Calu3 (cell line): ENCODE data around the gene WAC. TPM values are rescaled to one million over a fixed set of nuclear protein-coding genes. Genes with fewer than 3 reads are reported as not detected.

Experiments
- BruUV-seq: library from RNA; stranded (reverse); fragments of 400-500 nt; replicated peaks from 2 replicates; lab custom pipeline; 2021; lab: Mats Ljungman, UMichigan
- CTCF ChIA-PET: fragments of 300-600 bp; sonication (Branson Sonifier 250); formaldehyde crosslinking; loops from one replicate; lab custom pipeline; 2022; ENCODE audit warnings: antibody characterized with exemption; lab: Charles Lee
- DNase-seq: peaks from one replicate; pipeline ENCODE4 v3.0.0; 2022
- H3K27ac Mint-ChIP-seq: one replicate; pipeline ENCODE4 v1.8.0; 2022; ENCODE audit warnings: mixed read lengths; ENCODE audit not compliant: unreplicated experiment
- H3K27me3 Mint-ChIP-seq: one replicate; pipeline ENCODE4 v1.8.0; 2022; ENCODE audit warnings: mixed read lengths; ENCODE audit not compliant: unreplicated experiment
- H3K36me3 Mint-ChIP-seq: one replicate; pipeline ENCODE4 v1.8.0; 2022; ENCODE audit warnings: mild to moderate bottlenecking, moderate library complexity, mixed read lengths; ENCODE audit not compliant: insufficient read depth, unreplicated experiment
- H3K4me1 Mint-ChIP-seq: one replicate; pipeline ENCODE4 v1.8.0; 2022; ENCODE audit warnings: mild to moderate bottlenecking, low read depth, mixed read lengths; ENCODE audit not compliant: unreplicated experiment
- H3K4me3 Mint-ChIP-seq: one replicate; pipeline ENCODE4 v1.8.0; 2022; ENCODE audit warnings: mild to moderate bottlenecking, low read depth, moderate library complexity, mixed read lengths; ENCODE audit not compliant: unreplicated experiment
- H3K9me3 Mint-ChIP-seq: one replicate; pipeline ENCODE4 v1.8.0; 2022; ENCODE audit warnings: low read depth, mixed read lengths; ENCODE audit not compliant: unreplicated experiment
- intact Hi-C: fragments of 100-400 bp; cut with micrococcal nuclease; formaldehyde crosslinking; loops from one replicate; pipeline ENCODE4 v1.10.0; 2022; ENCODE audit not compliant: unreplicated experiment
- total RNA-seq: library from RNA; stranded (reverse); gene quantifications from 2 replicates; pipeline ENCODE4 v1.2.3, GENCODE V29; 2022
- TF ChIP-seq, protein P1 (sequence below): fragments of 200-600 bp; IDR thresholded peaks from one replicate; pipeline ENCODE4 v1.8.0; 2022; ENCODE audit warnings: antibody characterized with exemption; ENCODE audit not compliant: unreplicated experiment

Gene WAC
- total RNA-seq, 1 experiment from 2014 or later = 127 TPM

DNA sequence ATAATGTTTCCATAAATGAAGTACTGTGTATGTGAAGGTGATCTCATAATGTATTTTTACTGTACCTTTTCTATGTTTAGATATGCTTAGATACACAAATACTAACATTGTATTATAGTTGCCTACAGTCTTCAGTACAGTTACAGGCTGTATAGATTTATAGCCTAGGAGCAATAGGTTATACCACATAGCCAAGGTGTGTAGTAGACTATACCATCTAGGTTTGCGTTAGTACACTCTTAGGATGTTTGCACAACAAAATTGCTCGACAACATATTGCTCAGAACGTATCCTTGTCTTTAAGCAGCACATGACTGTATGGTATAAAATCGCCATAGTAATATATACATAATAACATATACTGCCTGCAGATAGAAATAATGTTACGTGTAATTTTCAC, 42.9 kb downstream of the WAC start:
- BruUV-seq = no TSS peak
- intact Hi-C loops = no loop called here
- Mint-ChIP-seq H3K27me3 (no peaks in the 10 kb centered on the region), H3K4me1 (peaks cover 29% of the 10 kb centered on the region), H3K9me3 (no peaks in the 10 kb centered on the region), H3K4me3 (no peak overlapping the region), H3K36me3 (peaks cover 29% of the 10 kb centered on the region), H3K27ac (no peak overlapping the region)
- CTCF ChIA-PET = no interaction called here
- DNase-seq = no peak
- TF ChIP-seq, protein P1, sequence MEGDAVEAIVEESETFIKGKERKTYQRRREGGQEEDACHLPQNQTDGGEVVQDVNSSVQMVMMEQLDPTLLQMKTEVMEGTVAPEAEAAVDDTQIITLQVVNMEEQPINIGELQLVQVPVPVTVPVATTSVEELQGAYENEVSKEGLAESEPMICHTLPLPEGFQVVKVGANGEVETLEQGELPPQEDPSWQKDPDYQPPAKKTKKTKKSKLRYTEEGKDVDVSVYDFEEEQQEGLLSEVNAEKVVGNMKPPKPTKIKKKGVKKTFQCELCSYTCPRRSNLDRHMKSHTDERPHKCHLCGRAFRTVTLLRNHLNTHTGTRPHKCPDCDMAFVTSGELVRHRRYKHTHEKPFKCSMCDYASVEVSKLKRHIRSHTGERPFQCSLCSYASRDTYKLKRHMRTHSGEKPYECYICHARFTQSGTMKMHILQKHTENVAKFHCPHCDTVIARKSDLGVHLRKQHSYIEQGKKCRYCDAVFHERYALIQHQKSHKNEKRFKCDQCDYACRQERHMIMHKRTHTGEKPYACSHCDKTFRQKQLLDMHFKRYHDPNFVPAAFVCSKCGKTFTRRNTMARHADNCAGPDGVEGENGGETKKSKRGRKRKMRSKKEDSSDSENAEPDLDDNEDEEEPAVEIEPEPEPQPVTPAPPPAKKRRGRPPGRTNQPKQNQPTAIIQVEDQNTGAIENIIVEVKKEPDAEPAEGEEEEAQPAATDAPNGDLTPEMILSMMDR = no peak

GRCh38 chr10:28577506-28577905, 44.6 kb downstream of the WAC start:
- no TSS peak for BruUV-seq
- TF ChIP-seq, protein P1 = no peak
- H3K27ac Mint-ChIP-seq = no peak overlapping the region
- H3K9me3 Mint-ChIP-seq = no peaks in the 10 kb centered on the region
- H3K4me3 Mint-ChIP-seq = no peak overlapping the region
- CTCF ChIA-PET = interaction anchor here (1.1 kb wide), 1 partner anchor 14 kb away, joined by 3 read pairs; no protein-coding TSS in a partner anchor
- no peak for DNase-seq
- intact Hi-C loops = no loop called here
- peaks cover 38% of the 10 kb centered on the region for H3K4me1 Mint-ChIP-seq
- no peaks in the 10 kb centered on the region for H3K27me3 Mint-ChIP-seq
- peaks cover 37% of the 10 kb centered on the region for H3K36me3 Mint-ChIP-seq

DNA sequence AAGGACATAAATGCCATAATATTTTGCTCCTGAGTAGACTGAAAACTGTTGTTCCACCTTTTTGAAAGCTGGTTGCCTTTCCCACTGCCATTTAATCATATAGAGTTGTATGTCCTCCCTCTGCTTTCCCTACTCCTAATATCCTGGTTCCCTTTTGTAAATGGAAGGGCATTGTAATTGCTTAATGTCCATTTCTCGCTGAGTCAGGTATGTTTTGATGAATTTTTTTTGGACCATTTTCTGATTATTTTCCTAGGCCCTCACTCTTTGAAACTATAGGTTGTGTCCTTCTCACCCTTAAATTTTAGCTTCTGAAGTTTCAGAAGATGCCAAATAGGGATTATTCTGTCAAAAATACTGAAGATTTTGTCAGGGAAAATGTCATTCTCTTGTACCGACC, 45.5 kb downstream of the WAC start:
- no peak for DNase-seq
- TF ChIP-seq, protein P1 = no peak
- intact Hi-C loops = no loop called here
- H3K4me1 Mint-ChIP-seq = peaks cover 34% of the 10 kb centered on the region
- H3K4me3 Mint-ChIP-seq = no peak overlapping the region
- H3K27ac Mint-ChIP-seq = no peak overlapping the region
- no TSS peak for BruUV-seq
- peaks cover 37% of the 10 kb centered on the region for H3K36me3 Mint-ChIP-seq
- H3K9me3 Mint-ChIP-seq = no peaks in the 10 kb centered on the region
- CTCF ChIA-PET = interaction anchor here (1.1 kb wide), 1 partner anchor 15 kb away, joined by 3 read pairs; no protein-coding TSS in a partner anchor
- H3K27me3 Mint-ChIP-seq = no peaks in the 10 kb centered on the region

GRCh38 chr10:28580825-28581224, 47.9 kb downstream of the WAC start:
- CTCF ChIA-PET = no interaction called here

More at GRCh38 chr10:28580825-28581224, 47.9 kb downstream of the WAC start:
- H3K4me1 Mint-ChIP-seq = peaks cover 22% of the 10 kb centered on the region
- H3K27ac Mint-ChIP-seq = no peak overlapping the region
- BruUV-seq = no TSS peak
- intact Hi-C loops = no loop called here
- H3K4me3 Mint-ChIP-seq = no peak overlapping the region
- TF ChIP-seq, protein P1 = no peak
- peaks cover 37% of the 10 kb centered on the region for H3K36me3 Mint-ChIP-seq
- no peak for DNase-seq
- no peaks in the 10 kb centered on the region for H3K9me3 Mint-ChIP-seq
- no peaks in the 10 kb centered on the region for H3K27me3 Mint-ChIP-seq
